Lung (tissue), 12 donors: ENCODE data around the gene BPNT1. TPM values are rescaled to one million over a fixed set of nuclear protein-coding genes. Genes with fewer than 3 reads are reported as not detected.

Source experiments
- ATAC-seq: fragments of 200-7000 bp; cut with Tn5 transposase; one replicate; pipeline ENCODE4 v1.9.1; 2020; ENCODE audit warnings: moderate number of reproducible peaks; ENCODE audit not compliant: insufficient read depth, low FRiP score
- DNase-seq, 3 donors: peaks; one replicate each; pipeline ENCODE4 v3.0.0-alpha.2; 2013 to 2017
- H3K27ac ChIP-seq, 2 donors: one replicate each; pipeline ENCODE4 v1.5.1; 2013; ENCODE audit warnings: mild to moderate bottlenecking in 2 of 2, moderate library complexity in 2 of 2, control low read depth in 1 of 2, inconsistent platforms in 1 of 2, low read depth in 1 of 2, low read length in 1 of 2
- H3K27me3 ChIP-seq, 3 donors: one replicate each; pipeline ENCODE4 v1.5.1; 2013; ENCODE audit warnings: low read length in 2 of 3; ENCODE audit not compliant: control insufficient read depth in 3 of 3, insufficient read depth in 3 of 3
- H3K36me3 ChIP-seq, 4 donors: one replicate each; pipeline ENCODE4 v1.5.1; 2013; ENCODE audit warnings: low read length in 4 of 4, mild to moderate bottlenecking in 1 of 4, moderate library complexity in 1 of 4; ENCODE audit not compliant: control insufficient read depth in 4 of 4, insufficient read depth in 4 of 4
- H3K4me1 ChIP-seq, 5 donors: one replicate each; pipeline ENCODE4 v1.5.1; 2013; ENCODE audit warnings: low read length in 5 of 5, mild to moderate bottlenecking in 2 of 5, moderate library complexity in 1 of 5; ENCODE audit not compliant: control insufficient read depth in 5 of 5, insufficient read depth in 5 of 5
- H3K4me3 ChIP-seq: one replicate; pipeline ENCODE4 v1.5.1; 2013; ENCODE audit warnings: mild to moderate bottlenecking, control low read depth, moderate library complexity
- H3K9ac ChIP-seq, 2 donors: one replicate each; pipeline ENCODE4 v1.5.1; 2013; ENCODE audit warnings: low read length in 2 of 2, control low read depth in 1 of 2; ENCODE audit not compliant: insufficient read depth in 1 of 2
- H3K9me3 ChIP-seq, 4 donors: one replicate each; pipeline ENCODE4 v1.5.1; 2013; ENCODE audit warnings: low read length in 3 of 4, mild to moderate bottlenecking in 1 of 4, moderate library complexity in 1 of 4; ENCODE audit not compliant: control insufficient read depth in 4 of 4, insufficient read depth in 3 of 4
- CTCF ChIP-seq: IDR thresholded peaks from 2 replicates; pipeline ENCODE4 v1.5.1; 2012; ENCODE audit warnings: mild to moderate bottlenecking; ENCODE audit errors: control extremely low read depth, extremely low read depth
- WGBS, 2 donors: extraction: QIAGEN DNeasy Blood & Tissue Kit; methylation state at CpG; one replicate each; pipeline ENCODE4 v1.1.7; 2013; 5-methylcytosine and 5-hydroxymethylcytosine counted together
- polyA plus RNA-seq, 2 donors: library from polyadenylated mRNA; stranded (reverse); fragments of 200-250 nt; gene quantifications; one replicate each; pipeline ENCODE4 v1.2.1, GENCODE V29; 2013
- total RNA-seq, 2 donors: library from RNA; depleted of rRNA in 1 of 2; stranded (reverse); fragments of >200 nt in 1 of 2; gene quantifications; one replicate each; pipeline ENCODE4 v1.2.1, GENCODE V29; 2014 to 2021
- donor health status: control.
- donor health status: control.
- donor health status: Bipolar disorder and iron deficiency.
- donor health status: healthy.
- donor health status: DM: yes; HTN: yes; CAD: no.

BPNT1 gene
- total and polyA plus RNA-seq, 4 donors = 15.9 to 28.1 (median 22.0) TPM

GRCh38 chr1:220084460-220084859 lies 5.1 kb downstream of the BPNT1 start:
- Histone ChIP-seq H3K4me3 (no peak overlapping the region), H3K4me1 (no peaks in the 10 kb centered on the region), H3K36me3 (peaks cover 1 to 3% (median 2%) of the 10 kb centered on the region in 4 donors), H3K9ac (no peak overlapping the region), H3K9me3 (no peaks in the 10 kb centered on the region), H3K27me3 (no peaks in the 10 kb centered on the region), H3K27ac (no peak overlapping the region)
- no peak for ATAC-seq
- 82 to 90% methylated on average over 1 of the region's 1 CpG for WGBS, 2 donors
- DNase-seq = no peak
- no peak for TF ChIP-seq CTCF

- no peaks in the 10 kb centered on the region for H3K27me3 ChIP-seq
- 95 to 98% methylated on average over 3 of the region's 3 CpGs for WGBS, 2 donors
- peaks cover 0 to 10% (median 7%) of the 10 kb centered on the region in 4 donors for H3K36me3 ChIP-seq
- no peak for TF ChIP-seq CTCF
- no peak for ATAC-seq
- no peak overlapping the region for H3K9ac ChIP-seq
- no peak for DNase-seq
- H3K9me3 ChIP-seq = no peaks in the 10 kb centered on the region
- no peak overlapping the region for H3K4me3 ChIP-seq
- H3K4me1 ChIP-seq = no peaks in the 10 kb centered on the region
- no peak overlapping the region for H3K27ac ChIP-seq
These were observed 11.7 kb downstream of the BPNT1 start for GRCh38 chr1:220077887-220078286.

GRCh38 chr1:220076861-220077762 lies 12.5 kb downstream of the BPNT1 start:
- TF ChIP-seq CTCF = no peak
- no peak overlapping the region for H3K9ac ChIP-seq
- H3K36me3 ChIP-seq = peaks cover 3 to 18% (median 10%) of the 10 kb centered on the region in 4 donors
- no peaks in the 10 kb centered on the region for H3K9me3 ChIP-seq
- no peaks in the 10 kb centered on the region for H3K4me1 ChIP-seq
- no peak for DNase-seq
- no peaks in the 10 kb centered on the region for H3K27me3 ChIP-seq
- WGBS, 2 donors = 95 to 96% methylated on average over 4 of the region's 4 CpGs
- no peak overlapping the region for H3K27ac ChIP-seq
- no peak for ATAC-seq
- no peak overlapping the region for H3K4me3 ChIP-seq
